MCF 10A (cell line): ENCODE data around the gene NRL. TPM values are rescaled to one million over a fixed set of nuclear protein-coding genes. Genes with fewer than 3 reads are reported as not detected.

ENCODE experiments used
- BruUV-seq: library from RNA; stranded (reverse); fragments of 400-500 nt; replicated peaks from 2 replicates; lab custom pipeline; 2021; lab: Mats Ljungman, UMichigan
- CTCF ChIA-PET: fragments of 300-600 bp; sonication (Branson Sonifier 250); formaldehyde crosslinking; extraction: SDS; loops from one replicate; lab custom pipeline; 2021; ENCODE audit warnings: antibody characterized with exemption, inconsistent platforms; lab: Yijun Ruan, JAX
- POLR2A ChIA-PET: fragments of 300-600, 350-650 bp; sonication (Branson Sonifier 250); formaldehyde crosslinking; extraction: SDS; loops from one replicate; lab custom pipeline; 2020; ENCODE audit warnings: antibody characterized with exemption, inconsistent platforms; lab: Yijun Ruan, JAX
- DNase-seq: peaks from one replicate; pipeline ENCODE4 v3.0.0-alpha.2; 2018; ENCODE audit not compliant: unreplicated experiment
- H3K27ac Mint-ChIP-seq: one replicate; pipeline ENCODE4 v1.8.0; 2022; ENCODE audit warnings: mild to moderate bottlenecking, low read depth, mixed read lengths; ENCODE audit not compliant: unreplicated experiment
- H3K27me3 Mint-ChIP-seq: one replicate; pipeline ENCODE4 v1.8.0; 2022; ENCODE audit warnings: mixed read lengths; ENCODE audit not compliant: insufficient read depth, unreplicated experiment
- H3K36me3 Mint-ChIP-seq: one replicate; pipeline ENCODE4 v1.8.0; 2022; ENCODE audit warnings: mild to moderate bottlenecking, moderate library complexity, mixed read lengths; ENCODE audit not compliant: insufficient read depth, unreplicated experiment
- H3K4me1 Mint-ChIP-seq: one replicate; pipeline ENCODE4 v1.8.0; 2022; ENCODE audit warnings: mixed read lengths; ENCODE audit not compliant: insufficient read depth, unreplicated experiment
- H3K4me3 Mint-ChIP-seq: one replicate; pipeline ENCODE4 v1.8.0; 2022; ENCODE audit warnings: mild to moderate bottlenecking, moderate library complexity, mixed read lengths; ENCODE audit not compliant: unreplicated experiment
- H3K9me3 Mint-ChIP-seq: one replicate; pipeline ENCODE4 v1.8.0; 2022; ENCODE audit warnings: mixed read lengths; ENCODE audit not compliant: unreplicated experiment
- CTCF ChIP-seq: fragments of 200-600 bp; IDR thresholded peaks from one replicate; pipeline ENCODE4 v1.8.0; 2022; ENCODE audit warnings: antibody characterized with exemption, mild to moderate bottlenecking; ENCODE audit not compliant: unreplicated experiment
- intact Hi-C: fragments of 100-400 bp; cut with micrococcal nuclease; formaldehyde crosslinking; loops from 2 replicates; pipeline ENCODE4 v1.14.1; 2022
- total RNA-seq: library from RNA; stranded (reverse); gene quantifications from 2 replicates; pipeline ENCODE4 v1.2.3, GENCODE V29; 2022

Gene NRL
- total RNA-seq, 1 experiment from 2014 or later, result 2.1 TPM

GRCh38 chr14:24068711-24069410 is 45.9 kb downstream of the NRL start:
- Mint-ChIP-seq H3K36me3 (no peaks in the 10 kb centered on the region), H3K9me3 (no peaks in the 10 kb centered on the region), H3K27ac (no peak overlapping the region), H3K4me3 (no peak overlapping the region), H3K4me1 (no peaks in the 10 kb centered on the region), H3K27me3 (peaks cover 61% of the 10 kb centered on the region)
- TF ChIP-seq CTCF, result no peak
- intact Hi-C loops, result no loop called here
- ChIA-PET CTCF (interaction anchor here (0.6 to 1.2 kb wide), 4 partner anchors 11 to 54 kb away, joined by 3 to 4 read pairs (median 3); no protein-coding TSS in a partner anchor), POLR2A (no interaction called here)
- DNase-seq, result no peak
- no TSS peak for BruUV-seq

- no peak overlapping the region for H3K27ac Mint-ChIP-seq
- H3K4me3 Mint-ChIP-seq, result no peak overlapping the region
- H3K9me3 Mint-ChIP-seq, result no peaks in the 10 kb centered on the region
- DNase-seq, result no peak
- BruUV-seq, result no TSS peak
- no peak for TF ChIP-seq CTCF
- intact Hi-C loops, result no loop called here
- POLR2A ChIA-PET, result no interaction called here
- CTCF ChIA-PET, result interaction anchor here (0.5 to 1.1 kb wide), 3 partner anchors 9 to 803 kb away, joined by 3 read pairs; no protein-coding TSS in a partner anchor
- H3K4me1 Mint-ChIP-seq, result no peaks in the 10 kb centered on the region
- no peaks in the 10 kb centered on the region for H3K36me3 Mint-ChIP-seq
- peaks cover 54% of the 10 kb centered on the region for H3K27me3 Mint-ChIP-seq
Measured at GRCh38 chr14:24067133-24068082, 47.3 kb downstream of the NRL start.

GRCh38 chr14:24066496-24067132 is 48.1 kb downstream of the NRL start:
- H3K4me3 Mint-ChIP-seq, result no peak overlapping the region
- no peak for TF ChIP-seq CTCF
- peaks cover 46% of the 10 kb centered on the region for H3K27me3 Mint-ChIP-seq
- POLR2A ChIA-PET, result no interaction called here
- H3K36me3 Mint-ChIP-seq, result no peaks in the 10 kb centered on the region
- no peaks in the 10 kb centered on the region for H3K9me3 Mint-ChIP-seq
- no peak for DNase-seq
- no TSS peak for BruUV-seq
- intact Hi-C loops, result no loop called here
- CTCF ChIA-PET, result interaction anchor here (0.5 to 1.1 kb wide), 3 partner anchors 8 to 802 kb away, joined by 3 read pairs; no protein-coding TSS in a partner anchor
- no peak overlapping the region for H3K27ac Mint-ChIP-seq
- no peaks in the 10 kb centered on the region for H3K4me1 Mint-ChIP-seq
